CD4-positive, CD25-positive, alpha-beta regulatory T cell (primary cell): ENCODE measurements around the gene GPS1. TPM values are rescaled to one million over a fixed set of nuclear protein-coding genes. Genes with fewer than 3 reads are reported as not detected.
A peak's percentile ranks its signal among the peaks of the same experiment; 100 is the strongest.

Experiments used
- ATAC-seq, 2 donors: fragments of 150-1000 bp; cut with Tn5 transposase; one replicate each; pipeline ENCODE4 v1.10.0; 2021; ENCODE audit warnings: low read depth in 2 of 2, moderate number of reproducible peaks in 2 of 2, moderate library complexity in 1 of 2
- DNase-seq, 3 donors: peaks; one replicate each; pipeline versions ENCODE4 v3.0.0 to v3.0.0-alpha.2; 2012 to 2022; ENCODE audit warnings: mixed read lengths in 1 of 3
- H3K27ac ChIP-seq: one replicate; pipeline ENCODE4 v1.7.0; 2013; ENCODE audit warnings: mild to moderate bottlenecking, low read length; ENCODE audit not compliant: insufficient read depth, poor library complexity, severe bottlenecking
- H3K27me3 ChIP-seq: one replicate; pipeline ENCODE4 v1.7.0; 2013; ENCODE audit warnings: low read length; ENCODE audit not compliant: control insufficient read depth, insufficient read depth
- H3K36me3 ChIP-seq: one replicate; pipeline ENCODE4 v1.7.0; 2013; ENCODE audit warnings: mild to moderate bottlenecking, low read length, moderate library complexity; ENCODE audit not compliant: control insufficient read depth, insufficient read depth
- H3K4me1 ChIP-seq: 2 replicates; pipeline ENCODE4 v1.7.0; 2013; ENCODE audit warnings: mild to moderate bottlenecking, low read length; ENCODE audit not compliant: insufficient read depth, control insufficient read depth, poor library complexity, severe bottlenecking
- H3K4me3 ChIP-seq: one replicate; pipeline ENCODE4 v1.7.0; 2013; ENCODE audit warnings: low read depth, mild to moderate bottlenecking, low read length, moderate library complexity
- H3K9me3 ChIP-seq, 2 experiments: 1 replicate in 1 of 2; 2 replicates in 1 of 2; pipeline ENCODE4 v1.7.0; 2013; ENCODE audit warnings: low read length in 2 of 2, mild to moderate bottlenecking in 1 of 2, moderate library complexity in 1 of 2; ENCODE audit not compliant: control insufficient read depth in 2 of 2
- H3K27ac Mint-ChIP-seq, 3 donors: one replicate each; pipeline ENCODE4 v1.8.0; 2020 to 2022; ENCODE audit warnings: mild to moderate bottlenecking in 3 of 3, mixed read lengths in 3 of 3, moderate library complexity in 2 of 3
- H3K27me3 Mint-ChIP-seq: one replicate; pipeline ENCODE4 v1.8.0; 2022; ENCODE audit warnings: mild to moderate bottlenecking, mixed read lengths
- H3K36me3 Mint-ChIP-seq: one replicate; pipeline ENCODE4 v1.8.0; 2020; ENCODE audit warnings: mixed read lengths
- H3K4me1 Mint-ChIP-seq, 4 donors: one replicate each; pipeline ENCODE4 v1.8.0; 2020 to 2022; ENCODE audit warnings: mixed read lengths in 4 of 4, mild to moderate bottlenecking in 1 of 4
- H3K4me3 Mint-ChIP-seq, 4 donors: one replicate each; pipeline ENCODE4 v1.8.0; 2020 to 2022; ENCODE audit warnings: mild to moderate bottlenecking in 4 of 4, mixed read lengths in 4 of 4, moderate library complexity in 3 of 4
- H3K9me3 Mint-ChIP-seq, 7 donors: one replicate each; pipeline ENCODE4 v1.8.0; 2020 to 2022; ENCODE audit warnings: mixed read lengths in 7 of 7, mild to moderate bottlenecking in 3 of 7, moderate library complexity in 2 of 7
- polyA plus RNA-seq, 4 donors: library from polyadenylated mRNA; unstranded; fragments of 300-500 nt; fragmentation: Illumina TruSeq; gene quantifications; one replicate each; pipeline ENCODE4 v1.2.3, GENCODE V29; 2021
- total RNA-seq: library from RNA; stranded (reverse); gene quantifications from one replicate; pipeline ENCODE4 v1.2.3, GENCODE V29; 2022

GPS1 gene
- total and polyA plus RNA-seq, 5 donors from 2014 or later, result 87.5 to 170 (median 153) TPM

GRCh38 chr17:82012640-82013295 lies 38.9 kb upstream of the GPS1 start:
- DNase-seq (no peak), ATAC-seq (no peak)
- H3K27ac Mint-ChIP-seq, result no peak overlapping the region
- no peaks in the 10 kb centered on the region for H3K36me3 ChIP-seq
- no peaks in the 10 kb centered on the region for H3K9me3 Mint-ChIP-seq
- no peaks in the 10 kb centered on the region for H3K4me1 ChIP-seq
- H3K4me3 Mint-ChIP-seq, result no peak overlapping the region
- no peaks in the 10 kb centered on the region for H3K9me3 ChIP-seq
- H3K4me1 Mint-ChIP-seq, result no peaks in the 10 kb centered on the region
- H3K36me3 Mint-ChIP-seq, result no peaks in the 10 kb centered on the region
- no peak overlapping the region for H3K4me3 ChIP-seq
- H3K27ac ChIP-seq, result no peak overlapping the region
- no peaks in the 10 kb centered on the region for H3K27me3 Mint-ChIP-seq
- no peaks in the 10 kb centered on the region for H3K27me3 ChIP-seq

GRCh38 chr17:82013341-82013740 lies 38.4 kb upstream of the GPS1 start:
- Mint-ChIP-seq H3K36me3 (no peaks in the 10 kb centered on the region), H3K27ac (no peak overlapping the region), H3K9me3 (no peaks in the 10 kb centered on the region), H3K27me3 (no peaks in the 10 kb centered on the region), H3K4me3 (no peak overlapping the region), H3K4me1 (no peaks in the 10 kb centered on the region)
- Histone ChIP-seq H3K36me3 (no peaks in the 10 kb centered on the region), H3K9me3 (no peaks in the 10 kb centered on the region), H3K27me3 (no peaks in the 10 kb centered on the region), H3K4me3 (no peak overlapping the region), H3K27ac (no peak overlapping the region), H3K4me1 (no peaks in the 10 kb centered on the region)
- DNase-seq, result no peak
- ATAC-seq, result no peak

- H3K36me3 Mint-ChIP-seq, result no peaks in the 10 kb centered on the region
- no peaks in the 10 kb centered on the region for H3K27me3 ChIP-seq
- ATAC-seq, result no peak
These were observed 37.9 kb upstream of the GPS1 start for GRCh38 chr17:82013772-82014321.

DNA sequence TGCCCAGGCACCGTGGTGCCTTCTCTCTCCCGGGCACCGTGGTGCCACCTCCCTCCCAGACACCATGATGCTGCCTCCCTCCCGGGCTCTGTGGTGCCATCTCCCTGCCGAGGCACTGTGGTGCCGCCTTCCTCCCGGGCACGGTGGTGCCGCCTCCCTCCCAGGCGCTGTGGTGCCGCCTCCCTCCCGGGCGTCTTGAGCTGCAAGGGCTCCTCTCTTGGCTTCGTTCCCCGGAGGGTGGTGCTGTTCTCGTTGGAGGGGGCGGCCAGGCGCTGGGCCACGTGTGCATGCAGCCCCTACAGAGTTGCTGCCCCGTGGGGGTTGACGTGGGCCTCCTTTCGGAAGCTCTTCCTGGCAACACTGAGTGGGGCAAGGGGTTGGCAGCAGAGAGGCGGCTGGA lies 37.3 kb upstream of the GPS1 start:
- DNase-seq (no peak), ATAC-seq (no peak)
- Mint-ChIP-seq H3K27me3 (no peaks in the 10 kb centered on the region), H3K27ac (no peak overlapping the region), H3K4me3 (peak overlapping the region in 1 of 4 donors; percentile 47), H3K9me3 (no peaks in the 10 kb centered on the region), H3K4me1 (no peaks in the 10 kb centered on the region), H3K36me3 (no peaks in the 10 kb centered on the region)
- no peak overlapping the region for H3K4me3 ChIP-seq
- no peak overlapping the region for H3K27ac ChIP-seq
- H3K36me3 ChIP-seq, result no peaks in the 10 kb centered on the region
- no peaks in the 10 kb centered on the region for H3K4me1 ChIP-seq
- no peaks in the 10 kb centered on the region for H3K27me3 ChIP-seq
- H3K9me3 ChIP-seq, result no peaks in the 10 kb centered on the region

More at GRCh38 chr17:82013772-82014321, 37.9 kb upstream of the GPS1 start:
- Histone ChIP-seq H3K9me3 (no peaks in the 10 kb centered on the region), H3K36me3 (no peaks in the 10 kb centered on the region), H3K4me1 (no peaks in the 10 kb centered on the region), H3K27ac (no peak overlapping the region), H3K4me3 (no peak overlapping the region)
- DNase-seq, result no peak
- Mint-ChIP-seq H3K4me3 (no peak overlapping the region), H3K27ac (no peak overlapping the region), H3K4me1 (no peaks in the 10 kb centered on the region), H3K27me3 (no peaks in the 10 kb centered on the region), H3K9me3 (no peaks in the 10 kb centered on the region)

DNA sequence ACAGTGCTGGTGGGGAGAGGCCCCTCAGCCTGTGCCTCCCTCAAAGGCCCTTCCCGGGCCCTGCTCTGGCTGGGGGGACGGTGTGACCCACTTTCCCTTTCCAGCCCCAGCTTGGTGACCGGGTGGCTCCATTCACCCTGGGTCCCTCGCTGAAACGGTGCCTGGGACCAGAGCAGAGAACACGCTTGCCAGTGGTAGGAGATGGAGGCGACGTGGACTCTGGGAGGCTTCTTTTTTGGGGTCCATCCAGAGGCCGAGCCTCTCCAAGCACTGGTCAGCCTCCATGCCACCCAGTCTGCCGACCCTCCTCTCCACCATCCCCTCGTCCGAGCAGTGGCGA lies 36.8 kb upstream of the GPS1 start:
- Histone ChIP-seq H3K9me3 (no peaks in the 10 kb centered on the region), H3K4me1 (no peaks in the 10 kb centered on the region), H3K27ac (no peak overlapping the region), H3K27me3 (no peaks in the 10 kb centered on the region), H3K4me3 (no peak overlapping the region), H3K36me3 (no peaks in the 10 kb centered on the region)
- DNase-seq (no peak), ATAC-seq (no peak)
- Mint-ChIP-seq H3K9me3 (no peaks in the 10 kb centered on the region), H3K36me3 (no peaks in the 10 kb centered on the region), H3K27ac (no peak overlapping the region), H3K4me3 (no peak overlapping the region), H3K27me3 (no peaks in the 10 kb centered on the region), H3K4me1 (peaks cover 0 to 2% (median 0%) of the 10 kb centered on the region in 4 donors)

DNA sequence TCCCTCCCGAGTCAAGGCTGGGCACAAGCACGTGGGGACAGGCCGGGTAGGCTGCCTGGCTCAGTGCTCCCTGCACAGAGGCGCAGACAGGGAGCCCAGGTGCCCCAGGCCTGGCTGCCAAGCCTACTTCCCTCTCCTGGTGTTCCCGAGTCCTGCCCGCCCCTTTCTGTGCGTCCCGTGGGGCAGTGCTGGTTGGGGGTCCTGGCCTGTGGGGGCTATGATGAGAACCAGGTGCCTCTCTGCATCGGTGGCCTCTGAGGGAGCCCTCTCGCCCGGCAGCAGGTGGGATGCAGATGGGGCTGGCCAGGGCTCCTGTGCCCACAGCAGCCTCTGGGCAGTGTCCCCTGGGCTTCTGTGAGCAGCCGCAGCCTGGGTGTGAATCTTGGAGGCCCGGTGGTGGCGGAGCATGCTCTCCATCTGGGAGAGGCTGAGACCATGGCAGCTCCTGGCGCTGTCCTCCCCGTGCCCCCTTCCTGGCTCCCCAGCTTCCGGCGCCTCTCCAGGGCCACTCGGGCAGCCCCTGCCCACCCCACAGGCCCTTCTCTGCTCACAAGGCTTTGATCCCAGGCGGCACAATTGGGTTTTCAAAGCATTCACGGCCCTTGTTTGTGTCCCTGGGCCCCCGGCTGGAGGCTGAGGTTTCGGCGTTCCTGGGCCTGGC lies 36.3 kb upstream of the GPS1 start:
- Histone ChIP-seq H3K9me3 (no peaks in the 10 kb centered on the region), H3K27me3 (no peaks in the 10 kb centered on the region), H3K4me1 (no peaks in the 10 kb centered on the region), H3K4me3 (no peak overlapping the region), H3K27ac (no peak overlapping the region), H3K36me3 (no peaks in the 10 kb centered on the region)
- Mint-ChIP-seq H3K36me3 (no peaks in the 10 kb centered on the region), H3K27ac (no peak overlapping the region), H3K27me3 (no peaks in the 10 kb centered on the region), H3K4me1 (peaks cover 0 to 5% (median 0%) of the 10 kb centered on the region in 4 donors), H3K9me3 (no peaks in the 10 kb centered on the region), H3K4me3 (no peak overlapping the region)
- ATAC-seq, result no peak
- DNase-seq, result no peak

GRCh38 chr17:82016061-82016874 lies 35.4 kb upstream of the GPS1 start:
- Mint-ChIP-seq H3K27ac (no peak overlapping the region), H3K4me1 (peaks cover 0 to 10% (median 1%) of the 10 kb centered on the region in 4 donors), H3K4me3 (no peak overlapping the region), H3K36me3 (no peaks in the 10 kb centered on the region), H3K27me3 (no peaks in the 10 kb centered on the region), H3K9me3 (no peaks in the 10 kb centered on the region)
- DNase-seq, result no peak
- Histone ChIP-seq H3K27me3 (no peaks in the 10 kb centered on the region), H3K9me3 (no peaks in the 10 kb centered on the region), H3K36me3 (no peaks in the 10 kb centered on the region), H3K27ac (no peak overlapping the region), H3K4me3 (no peak overlapping the region), H3K4me1 (peaks cover 5% of the 10 kb centered on the region)
- ATAC-seq, result no peak
